NOMO-1 treated with dmso at 0.1 percent for 144 hours (cell line): ENCODE data around the gene RBM34.
"Not testable (repeated sequence)": the region's sequence is repeated elsewhere in the genome, so short reads cannot be mapped to it uniquely, and the experiment has no call there.

Experiments
- DNase-seq: peaks from one replicate; lab custom pipeline; 2025; ENCODE audit not compliant: unreplicated experiment; lab: John Stamatoyannopoulos, UW

Gene RBM34

GRCh38 chr1:235122348-235122747 is 38.7 kb downstream of the RBM34 start:
- no peak for DNase-seq

DNA sequence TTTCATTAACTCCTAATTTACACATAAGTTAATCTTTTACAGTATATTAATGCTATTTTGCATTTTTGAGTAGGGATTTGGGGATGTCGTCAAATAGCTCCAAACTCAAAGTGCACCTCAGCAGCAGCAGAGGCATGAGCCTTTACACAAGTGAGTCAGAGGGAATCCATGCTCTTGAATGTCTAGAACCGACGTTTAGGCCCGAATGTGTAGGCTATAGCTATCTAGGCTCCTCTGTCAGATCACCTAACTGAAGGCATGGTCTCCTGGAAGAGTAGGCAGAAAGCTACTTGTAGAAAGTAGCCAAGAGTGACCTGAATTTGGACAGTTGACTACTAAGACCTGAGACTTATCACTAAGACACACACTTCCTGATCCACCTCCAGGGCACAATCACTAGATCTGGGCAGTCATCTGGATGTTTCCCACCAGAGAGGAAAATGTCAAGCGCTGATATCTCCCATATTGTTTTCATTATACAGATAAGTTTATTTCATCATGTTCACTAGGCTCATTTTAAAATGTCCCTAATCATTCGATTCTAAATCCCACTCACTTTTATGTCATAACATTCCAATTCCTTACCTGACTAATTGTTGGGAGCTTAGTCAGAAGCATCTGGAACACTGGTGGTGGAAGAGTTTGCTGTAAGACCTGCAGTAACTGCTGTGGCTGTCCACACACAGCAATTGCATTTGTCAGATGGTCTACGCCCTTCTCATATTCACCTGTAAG is 47.7 kb downstream of the RBM34 start:
- no peak for DNase-seq

DNA sequence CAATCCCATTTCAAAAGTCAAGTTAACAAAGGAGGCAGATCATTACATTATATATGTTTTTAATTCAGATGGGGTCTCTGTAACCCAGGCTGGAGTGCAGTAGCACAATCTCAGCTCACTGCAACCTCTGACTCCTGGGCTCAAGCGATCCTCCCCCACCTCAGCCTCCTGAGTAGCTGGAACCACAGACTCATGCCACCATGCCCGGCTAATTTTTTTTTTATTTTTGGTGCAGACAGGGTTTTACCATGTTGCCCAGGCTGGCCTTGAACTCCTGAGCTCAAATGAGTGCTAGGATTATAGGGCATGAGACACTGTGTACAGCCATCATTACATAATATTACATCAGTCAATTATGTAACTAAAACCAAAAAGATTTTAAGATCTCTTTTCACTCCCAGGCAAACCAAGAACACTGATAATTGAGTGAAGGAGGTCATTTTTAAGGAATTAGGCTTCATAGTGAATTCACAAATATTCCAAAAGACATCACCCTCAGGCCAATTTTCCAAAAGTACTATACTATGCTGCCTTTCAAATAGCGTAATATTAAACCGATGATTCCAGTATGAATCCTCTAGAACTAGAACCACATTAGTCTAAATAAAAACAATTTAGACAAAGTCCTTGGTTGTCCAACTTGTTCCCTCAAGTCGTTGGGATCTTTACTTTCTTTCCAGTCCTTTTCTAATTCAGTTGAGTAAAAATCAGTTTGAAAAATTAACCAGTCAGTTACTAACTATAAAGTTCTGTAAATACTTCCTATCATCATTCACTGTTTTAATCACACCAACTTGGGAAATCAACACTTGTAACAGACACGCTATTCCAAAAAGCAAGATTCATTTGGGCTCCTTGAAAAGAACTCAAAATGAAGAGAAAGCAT is 48.5 kb downstream of the RBM34 start:
- no peak for DNase-seq

DNA sequence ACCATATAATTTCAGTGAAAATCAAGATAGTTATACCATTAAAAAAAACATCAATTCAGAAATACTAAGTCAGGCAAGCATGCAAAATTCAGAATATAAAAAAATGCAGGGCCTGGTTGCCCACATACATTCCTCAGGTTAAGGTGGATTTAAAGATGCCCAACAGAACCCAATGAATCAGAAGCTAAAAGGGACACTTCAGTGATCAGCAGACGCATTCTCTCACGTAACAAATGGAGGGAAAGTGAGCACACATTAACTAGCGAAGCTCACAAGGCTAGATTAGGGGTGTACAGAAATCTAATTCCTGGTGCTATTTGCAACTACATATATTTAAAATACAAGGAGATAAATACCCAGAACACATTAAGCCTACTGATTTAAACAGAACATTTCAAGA is 49.9 kb downstream of the RBM34 start:
- DNase-seq = no peak

GRCh38 chr1:235108876-235109275 is 52.2 kb downstream of the RBM34 start:
- DNase-seq = no peak

DNA sequence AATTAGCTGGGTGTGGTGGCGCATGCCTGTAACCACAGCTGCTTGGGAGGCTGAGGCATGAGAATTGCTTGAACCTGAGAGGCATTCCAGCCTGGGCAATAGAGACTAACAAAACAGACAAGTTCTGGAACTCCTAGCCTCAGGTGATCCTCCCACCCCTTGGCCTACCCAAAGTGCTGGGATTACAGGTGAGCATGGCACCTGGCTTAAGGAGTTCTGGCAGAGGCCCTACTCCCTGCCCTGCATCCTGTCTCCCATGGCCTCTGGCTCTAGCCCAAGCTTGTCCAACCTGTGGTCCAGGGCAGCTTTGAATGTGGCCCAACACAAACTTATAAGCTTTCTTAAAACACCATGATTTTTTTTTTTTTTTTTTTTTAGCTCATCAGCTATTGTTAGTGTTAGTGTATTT is 52.9 kb downstream of the RBM34 start:
- DNase-seq = no peak

DNA sequence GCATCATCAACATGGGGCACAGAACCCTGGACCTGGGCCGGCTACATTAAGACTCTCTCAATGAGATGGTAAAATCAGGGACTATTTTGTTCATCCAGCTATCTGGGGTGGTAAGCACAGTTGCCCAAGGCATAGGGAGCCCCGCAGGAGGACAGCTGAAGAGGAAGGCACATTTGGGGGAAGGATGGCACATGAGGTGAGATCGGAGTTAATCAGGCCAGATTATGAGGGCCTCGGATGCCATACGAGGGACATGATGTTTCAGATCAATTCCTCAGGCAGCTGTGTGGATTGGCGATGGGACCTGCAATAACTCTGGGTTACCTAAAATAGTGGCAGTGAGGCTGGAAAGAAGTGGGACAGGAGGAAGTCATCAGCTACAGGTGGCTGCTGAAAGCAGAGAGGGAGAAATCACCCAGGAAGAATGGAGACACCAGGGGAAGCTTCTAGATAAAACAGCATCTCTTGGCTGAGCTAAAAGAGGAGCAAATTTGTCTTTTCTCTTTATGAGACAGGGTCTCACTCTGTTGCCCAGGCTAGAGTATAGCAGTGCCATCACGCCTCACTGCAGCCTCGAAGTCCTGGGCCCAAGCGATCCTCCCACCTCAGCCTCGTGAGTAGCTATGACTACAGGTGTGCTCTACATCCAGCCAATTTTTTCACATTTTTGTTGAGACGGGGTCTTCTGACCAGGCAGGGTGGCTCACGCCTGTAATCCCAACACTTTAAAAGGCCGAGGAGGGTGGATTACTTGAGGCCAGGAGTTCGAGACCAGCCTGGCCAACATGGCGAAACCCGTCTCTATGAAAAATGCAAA is 53.5 kb downstream of the RBM34 start:
- no peak for DNase-seq

GRCh38 chr1:235106457-235106856 is 54.6 kb downstream of the RBM34 start:
- no peak for DNase-seq

- DNase-seq = no peak
Measured at GRCh38 chr1:235105051-235106043, 55.7 kb downstream of the RBM34 start.

- DNase-seq = no peak
Measured at GRCh38 chr1:235102993-235103411, 58.0 kb downstream of the RBM34 start.

DNA sequence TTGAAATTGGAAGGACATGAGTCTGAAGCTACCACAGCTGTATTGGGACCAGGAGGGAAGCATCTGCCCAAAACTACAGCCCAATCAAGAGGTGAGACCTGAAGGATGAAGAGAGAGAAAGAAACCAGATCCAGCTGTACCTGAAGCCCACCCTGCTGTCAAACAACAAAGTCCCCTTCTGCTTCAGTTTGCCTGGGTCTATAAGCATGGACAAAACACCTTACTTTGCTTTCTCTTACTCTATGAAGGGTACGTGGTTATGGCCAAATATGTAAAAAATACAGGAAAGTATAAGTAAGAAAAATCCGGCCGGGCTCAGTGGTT is 58.8 kb downstream of the RBM34 start:
- no peak for DNase-seq

GRCh38 chr1:235101558-235102258 is 59.3 kb downstream of the RBM34 start:
- no peak for DNase-seq

GRCh38 chr1:235100194-235100772 is 60.8 kb downstream of the RBM34 start:
- no peak for DNase-seq

DNA sequence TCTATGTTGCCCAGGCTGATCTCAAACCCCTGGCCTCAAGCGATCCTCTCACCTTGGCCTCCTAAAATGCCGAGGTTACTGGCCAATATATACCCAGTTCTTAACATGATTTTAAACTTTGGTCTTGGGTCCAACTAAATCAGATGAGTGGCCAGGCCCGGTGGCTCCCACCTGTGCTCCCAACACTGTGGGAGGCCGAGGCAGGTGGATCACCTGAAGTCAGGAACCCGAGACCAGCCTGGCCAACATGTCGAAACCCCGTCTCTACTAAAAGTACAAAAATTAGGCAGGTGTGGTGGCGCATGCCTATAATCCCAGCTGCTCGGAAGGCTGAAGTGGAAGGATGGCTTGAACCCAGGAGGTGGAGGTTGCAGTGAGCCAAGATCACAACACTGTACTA is 62.1 kb downstream of the RBM34 start:
- DNase-seq = no peak

- DNase-seq = no peak
Measured at GRCh38 chr1:235098547-235098946, 62.5 kb downstream of the RBM34 start.

GRCh38 chr1:235097501-235097900 is 63.5 kb downstream of the RBM34 start:
- DNase-seq = not testable (repeated sequence)

- no peak for DNase-seq
Measured at GRCh38 chr1:235095938-235096562, 65.0 kb downstream of the RBM34 start.

- DNase-seq = peak; percentile 43
Measured at GRCh38 chr1:235093696-235094592, 67.1 kb downstream of the RBM34 start.
